ENCODE results near the gene KYNU.
A peak's percentile ranks its signal among the peaks of the same experiment; 100 is the strongest.
"Not testable (repeated sequence)": the region's sequence is repeated elsewhere in the genome, so short reads cannot be mapped to it uniquely, and the experiment has no call there.

Gene KYNU

DNA sequence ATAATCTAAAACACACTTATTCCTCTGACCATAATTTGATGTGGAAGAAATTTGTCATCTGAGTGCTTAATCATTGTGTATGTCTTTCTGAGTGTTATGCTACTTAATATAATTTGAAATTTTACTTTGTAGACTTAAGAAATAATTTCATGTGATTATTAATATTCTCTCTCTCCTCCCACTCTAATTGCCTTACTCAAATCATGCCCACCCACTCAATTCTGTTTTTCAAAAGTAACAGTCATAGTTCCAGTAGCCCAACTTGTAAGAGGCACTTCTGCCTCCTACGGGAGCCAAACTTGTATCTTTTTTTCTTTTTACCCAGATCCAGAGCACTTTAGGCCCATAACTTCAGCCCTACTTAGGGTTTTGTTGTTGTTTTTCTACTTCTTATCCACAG lies 18.5 kb upstream of the KYNU start:
- no peaks in the 10 kb centered on the region for H3K9me3 ChIP-seq (ENCODE audit: severe bottlenecking)
- no peaks in the 10 kb centered on the region for H3K27me3 ChIP-seq (ENCODE audit: insufficient read depth, poor library complexity, severe bottlenecking)
- no peak overlapping the region for H3K4me3 ChIP-seq (ENCODE audit: severe bottlenecking)
- no peaks in the 10 kb centered on the region for H3K36me3 ChIP-seq (ENCODE audit: low read depth)
- peaks cover 11% of the 10 kb centered on the region for H3K4me1 ChIP-seq (ENCODE audit: insufficient read depth, poor library complexity, severe bottlenecking)
- no peak overlapping the region for H3K27ac ChIP-seq (ENCODE audit: poor library complexity, severe bottlenecking)
- ATAC-seq (ENCODE audit: low read depth) (no peak), DNase-seq (ENCODE audit: low spot score) (no peak)
- TF ChIP-seq, protein P1, sequence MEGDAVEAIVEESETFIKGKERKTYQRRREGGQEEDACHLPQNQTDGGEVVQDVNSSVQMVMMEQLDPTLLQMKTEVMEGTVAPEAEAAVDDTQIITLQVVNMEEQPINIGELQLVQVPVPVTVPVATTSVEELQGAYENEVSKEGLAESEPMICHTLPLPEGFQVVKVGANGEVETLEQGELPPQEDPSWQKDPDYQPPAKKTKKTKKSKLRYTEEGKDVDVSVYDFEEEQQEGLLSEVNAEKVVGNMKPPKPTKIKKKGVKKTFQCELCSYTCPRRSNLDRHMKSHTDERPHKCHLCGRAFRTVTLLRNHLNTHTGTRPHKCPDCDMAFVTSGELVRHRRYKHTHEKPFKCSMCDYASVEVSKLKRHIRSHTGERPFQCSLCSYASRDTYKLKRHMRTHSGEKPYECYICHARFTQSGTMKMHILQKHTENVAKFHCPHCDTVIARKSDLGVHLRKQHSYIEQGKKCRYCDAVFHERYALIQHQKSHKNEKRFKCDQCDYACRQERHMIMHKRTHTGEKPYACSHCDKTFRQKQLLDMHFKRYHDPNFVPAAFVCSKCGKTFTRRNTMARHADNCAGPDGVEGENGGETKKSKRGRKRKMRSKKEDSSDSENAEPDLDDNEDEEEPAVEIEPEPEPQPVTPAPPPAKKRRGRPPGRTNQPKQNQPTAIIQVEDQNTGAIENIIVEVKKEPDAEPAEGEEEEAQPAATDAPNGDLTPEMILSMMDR (IDR thresholded peaks at IDR 0.05; ENCODE audit: poor library complexity, severe bottlenecking): no peak

GRCh38 chr2:142862299-142862698 lies 15.2 kb upstream of the KYNU start:
- DNase-seq (ENCODE audit: low spot score) (no peak), ATAC-seq (ENCODE audit: low read depth) (no peak)
- TF ChIP-seq, protein P1 (IDR thresholded peaks at IDR 0.05; ENCODE audit: poor library complexity, severe bottlenecking): no peak
- no peak overlapping the region for H3K27ac ChIP-seq (ENCODE audit: poor library complexity, severe bottlenecking)
- no peaks in the 10 kb centered on the region for H3K9me3 ChIP-seq (ENCODE audit: severe bottlenecking)
- no peak overlapping the region for H3K4me3 ChIP-seq (ENCODE audit: severe bottlenecking)
- no peaks in the 10 kb centered on the region for H3K36me3 ChIP-seq (ENCODE audit: low read depth)
- H3K27me3 ChIP-seq (ENCODE audit: insufficient read depth, poor library complexity, severe bottlenecking): no peaks in the 10 kb centered on the region
- peaks cover 18% of the 10 kb centered on the region for H3K4me1 ChIP-seq (ENCODE audit: insufficient read depth, poor library complexity, severe bottlenecking)

DNA sequence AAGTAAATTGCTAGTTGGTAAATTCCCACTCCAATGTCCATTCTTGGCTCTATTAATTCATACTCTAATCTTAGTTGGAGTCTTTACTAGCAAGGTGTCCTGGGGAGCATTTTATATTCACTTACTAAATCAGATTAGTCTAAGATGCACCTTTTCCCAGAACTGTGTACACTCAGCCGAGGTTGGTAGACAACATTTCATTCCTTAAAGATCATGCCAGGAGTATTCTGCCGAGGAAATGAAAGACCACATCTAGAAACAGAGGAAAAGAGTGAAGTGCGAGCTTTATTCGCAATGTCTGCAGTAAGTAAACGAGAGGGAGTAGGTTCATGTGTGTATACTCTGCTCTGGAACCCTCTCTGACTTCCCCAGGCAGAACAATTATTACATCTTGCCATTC lies 14.6 kb upstream of the KYNU start:
- Histone ChIP-seq H3K4me1 (ENCODE audit: insufficient read depth, poor library complexity, severe bottlenecking) (peaks cover 18% of the 10 kb centered on the region), H3K27ac (ENCODE audit: poor library complexity, severe bottlenecking) (no peak overlapping the region), H3K4me3 (ENCODE audit: severe bottlenecking) (no peak overlapping the region), H3K27me3 (ENCODE audit: insufficient read depth, poor library complexity, severe bottlenecking) (no peaks in the 10 kb centered on the region), H3K36me3 (ENCODE audit: low read depth) (no peaks in the 10 kb centered on the region), H3K9me3 (ENCODE audit: severe bottlenecking) (no peaks in the 10 kb centered on the region)
- no peak for ATAC-seq (ENCODE audit: low read depth)
- TF ChIP-seq, protein P1 (IDR thresholded peaks at IDR 0.05; ENCODE audit: poor library complexity, severe bottlenecking): no peak
- DNase-seq (ENCODE audit: low spot score): no peak

DNA sequence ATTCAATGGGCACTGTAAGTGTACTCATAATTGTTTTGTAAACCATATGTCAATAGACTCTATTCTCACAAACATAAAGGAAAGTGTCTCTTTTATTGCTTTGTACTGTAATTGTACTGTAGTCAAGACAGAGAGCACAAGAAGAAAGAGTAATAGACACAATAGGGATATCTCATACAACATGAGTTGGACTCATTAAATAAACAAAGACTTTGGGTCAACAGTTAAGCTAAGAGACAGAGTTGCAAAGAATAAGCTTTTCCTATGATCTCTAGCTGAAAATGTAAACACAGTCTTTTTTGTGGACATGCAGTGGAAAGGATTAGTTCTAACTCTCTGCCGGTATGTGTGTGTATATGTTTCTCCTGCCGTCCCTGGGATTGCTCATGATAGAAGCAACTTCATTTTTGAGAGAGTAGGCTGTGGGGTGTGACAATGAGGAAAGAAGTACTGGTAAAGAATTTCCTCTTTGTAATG lies 13.9 kb upstream of the KYNU start:
- H3K4me3 ChIP-seq (ENCODE audit: severe bottlenecking): no peak overlapping the region
- no peaks in the 10 kb centered on the region for H3K27me3 ChIP-seq (ENCODE audit: insufficient read depth, poor library complexity, severe bottlenecking)
- TF ChIP-seq, protein P1 (IDR thresholded peaks at IDR 0.05; ENCODE audit: poor library complexity, severe bottlenecking): no peak
- H3K36me3 ChIP-seq (ENCODE audit: low read depth): no peaks in the 10 kb centered on the region
- peaks cover 21% of the 10 kb centered on the region for H3K4me1 ChIP-seq (ENCODE audit: insufficient read depth, poor library complexity, severe bottlenecking)
- peak overlapping the region; percentile 7 for H3K27ac ChIP-seq (ENCODE audit: poor library complexity, severe bottlenecking)
- no peaks in the 10 kb centered on the region for H3K9me3 ChIP-seq (ENCODE audit: severe bottlenecking)
- no peak for DNase-seq (ENCODE audit: low spot score)
- ATAC-seq (ENCODE audit: low read depth): 0 out of 3 replicates have a peak, but pooled peaks have one; percentile 6

- not testable (repeated sequence) for H3K36me3 ChIP-seq (ENCODE audit: low read depth); H3K27me3 ChIP-seq (ENCODE audit: insufficient read depth, poor library complexity, severe bottlenecking); H3K27ac ChIP-seq (ENCODE audit: poor library complexity, severe bottlenecking); H3K9me3 ChIP-seq (ENCODE audit: severe bottlenecking); H3K4me3 ChIP-seq (ENCODE audit: severe bottlenecking); DNase-seq (ENCODE audit: low spot score); ATAC-seq (ENCODE audit: low read depth)
- peaks cover 23% of the 10 kb centered on the region for H3K4me1 ChIP-seq (ENCODE audit: insufficient read depth, poor library complexity, severe bottlenecking)
Observed at GRCh38 chr2:142864605-142865004, 12.9 kb upstream of the KYNU start.
